Fibroblast of skin of abdomen (primary cell): ENCODE results near the gene GOLGA6B.
"Not testable (repeated sequence)": the region's sequence is repeated elsewhere in the genome, so short reads cannot be mapped to it uniquely, and the experiment has no call there.

ENCODE experiments used
- DNase-seq: peaks from one replicate; pipeline ENCODE4 v3.0.0-alpha.2; 2013

The GOLGA6B gene

GRCh38 chr15:72669803-72670202 is 15.3 kb downstream of the GOLGA6B start:
- DNase-seq, result not testable (repeated sequence)

GRCh38 chr15:72670656-72671352 is 16.3 kb downstream of the GOLGA6B start:
- peak; percentile 42 for DNase-seq

- no peak for DNase-seq
Observed at GRCh38 chr15:72671525-72671924, 17.0 kb downstream of the GOLGA6B start.

GRCh38 chr15:72676838-72677237 is 22.3 kb downstream of the GOLGA6B start:
- DNase-seq, result no peak

GRCh38 chr15:72680931-72681330 is 26.4 kb downstream of the GOLGA6B start:
- DNase-seq, result no peak

GRCh38 chr15:72682772-72683171 is 28.3 kb downstream of the GOLGA6B start:
- no peak for DNase-seq

- no peak for DNase-seq
Observed at GRCh38 chr15:72685301-72685924, 30.9 kb downstream of the GOLGA6B start.

- peak; percentile 84 for DNase-seq
Observed at GRCh38 chr15:72685925-72686794, 31.7 kb downstream of the GOLGA6B start, which contains the start of the genes BBS4 and HIGD2B. TSS of gene BBS4 (plus strand) at chr15:72686207. CDS start at chr15:72686228, 21 bp downstream. TSS of gene HIGD2B (minus strand) at chr15:72686182. CDS start at chr15:72676374, 9,808 bp downstream.

GRCh38 chr15:72688697-72689096 is 34.2 kb downstream of the GOLGA6B start:
- no peak for DNase-seq

GRCh38 chr15:72690938-72691337 is 36.4 kb downstream of the GOLGA6B start:
- DNase-seq, result no peak

GRCh38 chr15:72698938-72699337 is 44.4 kb downstream of the GOLGA6B start:
- DNase-seq, result no peak

GRCh38 chr15:72700076-72700475 is 45.6 kb downstream of the GOLGA6B start:
- DNase-seq, result no peak

GRCh38 chr15:72706266-72706665 is 51.8 kb downstream of the GOLGA6B start:
- peak; percentile 33 for DNase-seq

GRCh38 chr15:72708551-72709303 is 54.2 kb downstream of the GOLGA6B start:
- DNase-seq, result peak; percentile 18
